Endothelial cell of umbilical vein (primary cell): ENCODE results near the gene SULT1C2. TPM values are rescaled to one million over a fixed set of nuclear protein-coding genes. Genes with fewer than 3 reads are reported as not detected.

Experiments
- BruUV-seq: library from RNA; stranded (reverse); fragments of 400-500 nt; replicated peaks from 2 replicates; lab custom pipeline; 2021; lab: Mats Ljungman, UMichigan
- CTCF ChIA-PET: fragments of 300-600, 350-600 bp; sonication (Branson Sonifier 250); formaldehyde crosslinking; loops from one replicate; lab custom pipeline; 2021; ENCODE audit warnings: antibody characterized with exemption, inconsistent platforms; lab: Charles Lee
- POLR2A ChIA-PET: fragments of 300-600, 350-600 bp; sonication (Branson Sonifier 250); formaldehyde crosslinking; loops from one replicate; lab custom pipeline; 2021; ENCODE audit warnings: antibody characterized with exemption, inconsistent platforms; lab: Charles Lee
- DNase-seq: peaks from one replicate; pipeline ENCODE4 v3.0.0-alpha.2; 2011; ENCODE audit warnings: low read depth, low spot score
- FAIRE-seq: peaks from 2 replicates; lab custom pipeline; 2011; peaks lifted over from hg19 to GRCh38; lab: Jason Lieb, UNC
- H2AFZ ChIP-seq: 2 replicates; pipeline ENCODE4 v1.6.0; 2012; ENCODE audit warnings: low read depth, low read length, control low read depth, inconsistent platforms
- H3K27ac ChIP-seq: 2 replicates; pipeline ENCODE4 v1.5.1; 2011; ENCODE audit warnings: low read depth, mild to moderate bottlenecking, control low read depth, low read length, moderate library complexity; ENCODE audit not compliant: insufficient read depth
- H3K27me3 ChIP-seq, 2 experiments: 2 replicates each; pipeline versions ENCODE4 v1.6.0 to v1.6.1; 2011; ENCODE audit warnings: low read length in 2 of 2, mixed read lengths in 1 of 2; ENCODE audit not compliant: control insufficient read depth in 2 of 2, insufficient read depth in 2 of 2
- H3K36me3 ChIP-seq, 2 experiments: 2 replicates in 1 of 2; 3 replicates in 1 of 2; pipeline ENCODE4 v1.5.1; 2011; ENCODE audit warnings: low read length in 2 of 2, mild to moderate bottlenecking in 1 of 2, moderate library complexity in 1 of 2; ENCODE audit not compliant: control insufficient read depth in 2 of 2, insufficient read depth in 2 of 2; ENCODE audit errors: extremely low read depth in 1 of 2
- H3K4me1 ChIP-seq: 3 replicates; pipeline ENCODE4 v1.5.1; 2011; ENCODE audit warnings: mild to moderate bottlenecking, low read length; ENCODE audit not compliant: control insufficient read depth, insufficient read depth; ENCODE audit errors: extremely low read depth
- H3K4me2 ChIP-seq: 2 replicates; pipeline ENCODE4 v1.6.1; 2011; ENCODE audit warnings: low read length, control low read depth, mixed read lengths; ENCODE audit not compliant: insufficient read depth
- H3K4me3 ChIP-seq, 3 experiments: fragments of 200-600 bp in 1 of 3; sonication (generic), shearing (Covaris generic) in 1 of 3; replicated peaks in 1 of 3; 2 replicates each; pipeline ENCODE4 v1.5.1; 2011 to 2016; ENCODE audit warnings: control low read depth in 3 of 3, low read length in 3 of 3, mild to moderate bottlenecking in 2 of 3, inconsistent platforms in 1 of 3, low read depth in 1 of 3, moderate library complexity in 1 of 3; ENCODE audit not compliant: insufficient read depth in 1 of 3
- H3K79me2 ChIP-seq: 2 replicates; pipeline ENCODE4 v1.6.0; 2012; ENCODE audit warnings: low read length, inconsistent platforms; ENCODE audit not compliant: control insufficient read depth, insufficient read depth
- H3K9ac ChIP-seq: replicated peaks from 2 replicates; pipeline ENCODE3; 2011; ENCODE audit warnings: low read length, control low read depth; ENCODE audit not compliant: insufficient read depth; ENCODE audit errors: extremely low read depth
- H3K9me1 ChIP-seq: replicated peaks from 3 replicates; pipeline ENCODE4 v1.6.0; 2011; ENCODE audit warnings: mild to moderate bottlenecking, low read length; ENCODE audit not compliant: control insufficient read depth, insufficient read depth; ENCODE audit errors: extremely low read depth
- H3K9me3 ChIP-seq: replicated peaks from 2 replicates; pipeline ENCODE4 v1.5.1; 2012; ENCODE audit warnings: low read length, inconsistent platforms; ENCODE audit not compliant: control insufficient read depth, insufficient read depth
- H4K20me1 ChIP-seq: replicated peaks from 2 replicates; pipeline ENCODE3; 2011; ENCODE audit warnings: mild to moderate bottlenecking, low read length; ENCODE audit not compliant: control insufficient read depth, insufficient read depth; ENCODE audit errors: extremely low read depth
- FOS ChIP-seq: IDR thresholded peaks from 2 replicates; pipeline ENCODE4 v1.6.1; 2011; ENCODE audit warnings: mild to moderate bottlenecking, low read length, moderate library complexity, borderline replicate concordance; ENCODE audit not compliant: insufficient read depth
- GATA2 ChIP-seq: IDR thresholded peaks from 2 replicates; pipeline ENCODE4 v1.7.0; 2011; ENCODE audit warnings: low read depth, mild to moderate bottlenecking, moderate library complexity, mixed read lengths, low read length; ENCODE audit not compliant: insufficient read length, insufficient read depth
- MYC ChIP-seq: IDR thresholded peaks from one replicate; pipeline ENCODE4 v1.6.1; 2011; ENCODE audit warnings: mild to moderate bottlenecking, low read depth, low read length
- POLR2AphosphoS5 ChIP-seq: IDR thresholded peaks from 2 replicates; pipeline ENCODE4 v1.6.1; 2012; ENCODE audit warnings: low read depth, mild to moderate bottlenecking, control low read depth, low read length, moderate library complexity; ENCODE audit not compliant: insufficient read depth
- dilution Hi-C: fragments of 300-500 bp; cut with MboI; formaldehyde crosslinking; loops from one replicate; pipeline ENCODE4 v1.15.0; 2019; ENCODE audit warnings: low sequenced_read_pairs; ENCODE audit not compliant: extremely low pct_ligation_motif_present
- intact Hi-C: fragments of 100-400 bp; cut with micrococcal nuclease; formaldehyde crosslinking; loops from one replicate; pipeline ENCODE4 v1.10.0; 2022
- polyA plus RNA-seq, 4 experiments: library from polyadenylated mRNA; depleted of rRNA in 3 of 4; stranded (reverse) in 3 of 4; unstranded in 1 of 4; fragments of >200 nt; gene quantifications; 2 replicates each; pipeline versions ENCODE4 v1.2.1 to v1.2.3, GENCODE V29; 2011 to 2012; ENCODE audit warnings: missing spikeins in 1 of 4
- total RNA-seq: library from RNA; stranded (reverse); gene quantifications from 2 replicates; pipeline ENCODE4 v1.2.3, GENCODE V29; 2021
- TF ChIP-seq, protein P1 (sequence below): IDR thresholded peaks from 2 replicates; pipeline ENCODE4 v1.6.1; 2011; ENCODE audit not compliant: insufficient read depth, insufficient read length

SULT1C2 gene
- total and polyA plus RNA-seq, 2 donors (not counting 3 experiments of a cell fraction or from before 2014, with no cell fraction given): not detected

DNA sequence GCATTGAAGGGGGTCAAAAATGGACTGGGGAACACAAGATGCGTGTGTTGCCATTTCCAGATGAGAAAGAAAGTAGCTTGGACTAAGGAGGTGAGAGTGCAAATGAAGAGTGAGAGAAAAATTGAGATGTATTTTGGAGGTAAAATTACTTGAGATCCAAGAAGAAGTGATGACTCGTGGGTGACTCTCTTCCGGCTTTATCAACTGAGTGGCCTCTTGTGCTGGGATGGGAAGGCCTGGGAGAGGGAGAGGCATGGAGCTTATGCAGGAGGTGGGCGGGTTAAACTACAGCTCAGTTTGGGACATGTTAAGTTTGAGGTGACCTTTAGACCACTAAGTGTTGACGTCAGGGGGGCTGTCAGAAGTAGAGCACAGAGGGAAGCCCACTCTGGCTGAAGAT, 34.9 kb downstream of the SULT1C2 start:
- Histone ChIP-seq H3K36me3 (no peaks in the 10 kb centered on the region), H3K4me2 (no peak overlapping the region), H3K27me3 (no peaks in the 10 kb centered on the region), H3K9me3 (no peaks in the 10 kb centered on the region), H2AFZ (no peak overlapping the region), H3K4me3 (no peak overlapping the region), H3K27ac (no peak overlapping the region), H3K4me1 (no peaks in the 10 kb centered on the region), H4K20me1 (no peaks in the 10 kb centered on the region), H3K79me2 (no peaks in the 10 kb centered on the region), H3K9ac (no peak overlapping the region), H3K9me1 (no peaks in the 10 kb centered on the region)
- BruUV-seq: no TSS peak
- DNase-seq (no peak), FAIRE-seq (no peak)
- dilution Hi-C loops: no loop called here
- POLR2A ChIA-PET: no interaction called here
- intact Hi-C loops: no loop called here
- CTCF ChIA-PET: no interaction called here
- TF ChIP-seq, protein P1, sequence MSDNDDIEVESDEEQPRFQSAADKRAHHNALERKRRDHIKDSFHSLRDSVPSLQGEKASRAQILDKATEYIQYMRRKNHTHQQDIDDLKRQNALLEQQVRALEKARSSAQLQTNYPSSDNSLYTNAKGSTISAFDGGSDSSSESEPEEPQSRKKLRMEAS: no peak
- TF ChIP-seq FOS (peak; percentile 7), MYC (no peak), GATA2 (no peak)

DNA sequence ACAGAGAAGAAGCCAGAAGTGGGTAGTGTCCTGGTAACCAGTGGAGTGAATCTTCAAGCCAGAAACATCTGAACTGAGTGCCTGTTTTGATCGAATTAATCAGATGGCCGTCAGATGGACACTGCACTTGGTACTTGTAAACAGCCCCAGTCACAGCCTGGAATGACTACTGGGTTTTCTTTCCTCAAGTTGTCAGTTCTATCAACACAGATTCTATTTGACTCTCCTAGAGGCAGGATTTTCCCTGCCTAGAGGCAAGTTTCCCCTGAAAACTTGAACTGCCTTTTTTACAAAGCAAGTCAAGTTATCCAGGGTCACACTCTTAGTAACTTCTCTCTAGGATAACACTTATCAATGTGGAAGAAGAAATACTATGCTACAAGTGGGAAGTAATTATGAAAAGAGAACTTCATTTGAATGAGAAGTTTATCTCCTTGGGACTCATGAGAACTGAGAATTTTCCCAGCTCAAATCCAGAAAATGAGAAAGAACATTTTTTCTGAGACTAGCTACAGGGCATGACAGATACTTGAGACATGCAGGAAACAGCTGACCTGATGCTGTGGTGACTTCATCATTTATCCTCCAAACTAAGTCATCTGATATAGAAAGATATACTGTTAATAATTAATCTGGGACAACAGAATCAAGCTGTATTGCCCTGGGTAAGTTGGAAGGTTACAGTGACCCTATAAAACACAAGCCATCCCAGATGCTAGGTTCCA, 36.0 kb downstream of the SULT1C2 start:
- DNase-seq (no peak), FAIRE-seq (no peak)
- Histone ChIP-seq H3K9ac (no peak overlapping the region), H3K4me2 (no peak overlapping the region), H3K27me3 (no peaks in the 10 kb centered on the region), H4K20me1 (no peaks in the 10 kb centered on the region), H3K4me1 (no peaks in the 10 kb centered on the region), H3K9me1 (no peaks in the 10 kb centered on the region), H3K79me2 (no peaks in the 10 kb centered on the region), H2AFZ (no peak overlapping the region), H3K27ac (no peak overlapping the region), H3K9me3 (no peaks in the 10 kb centered on the region), H3K4me3 (no peak overlapping the region), H3K36me3 (no peaks in the 10 kb centered on the region)
- BruUV-seq: no TSS peak
- CTCF ChIA-PET: no interaction called here
- intact Hi-C loops: no loop called here
- TF ChIP-seq, protein P1: no peak
- no peak for TF ChIP-seq POLR2AphosphoS5
- TF ChIP-seq GATA2: no peak
- TF ChIP-seq MYC: no peak
- dilution Hi-C loops: no loop called here
- POLR2A ChIA-PET: no interaction called here
